Keratinocyte (primary cell): ENCODE results near the gene MSMP.

Experiments
- EZH2 ChIP-seq: IDR thresholded peaks from one replicate; pipeline ENCODE4 v1.6.1; 2012; ENCODE audit warnings: inconsistent platforms, mild to moderate bottlenecking, low read length, moderate library complexity
- TF ChIP-seq, protein P1 (sequence below), 3 experiments: IDR thresholded peaks in 1 of 3; conservative IDR thresholded peaks in 1 of 3; optimal IDR thresholded peaks in 1 of 3; 2 replicates in 2 of 3; 3 replicates in 1 of 3; pipeline versions ENCODE3 to v1.5.1; 2011; ENCODE audit warnings: low read length in 3 of 3, mild to moderate bottlenecking in 3 of 3, moderate library complexity in 2 of 3, control low read depth in 1 of 3, inconsistent platforms in 1 of 3; ENCODE audit not compliant: insufficient read depth in 2 of 3; ENCODE audit errors: extremely low read depth in 1 of 3

DNA sequence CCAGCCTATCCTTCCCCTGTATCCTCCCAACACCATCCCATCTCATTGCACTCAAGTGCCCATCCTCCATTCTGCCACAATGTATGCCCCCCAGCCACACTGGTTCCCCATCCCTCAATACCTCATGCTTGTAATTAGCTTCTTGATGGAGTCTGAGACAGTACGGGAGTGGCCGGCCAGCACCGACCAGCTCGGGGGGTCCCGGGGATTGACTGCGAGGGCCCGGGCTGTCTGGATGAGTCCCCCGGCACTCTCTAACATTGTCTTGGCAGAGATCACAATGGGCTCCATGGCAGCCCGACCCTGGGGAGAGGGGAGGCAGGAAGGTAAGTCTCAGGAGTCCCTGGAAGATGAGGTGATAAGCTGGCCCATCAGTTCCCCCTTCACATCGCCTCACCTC, 47.1 kb downstream of the MSMP start:
- TF ChIP-seq, protein P1, sequence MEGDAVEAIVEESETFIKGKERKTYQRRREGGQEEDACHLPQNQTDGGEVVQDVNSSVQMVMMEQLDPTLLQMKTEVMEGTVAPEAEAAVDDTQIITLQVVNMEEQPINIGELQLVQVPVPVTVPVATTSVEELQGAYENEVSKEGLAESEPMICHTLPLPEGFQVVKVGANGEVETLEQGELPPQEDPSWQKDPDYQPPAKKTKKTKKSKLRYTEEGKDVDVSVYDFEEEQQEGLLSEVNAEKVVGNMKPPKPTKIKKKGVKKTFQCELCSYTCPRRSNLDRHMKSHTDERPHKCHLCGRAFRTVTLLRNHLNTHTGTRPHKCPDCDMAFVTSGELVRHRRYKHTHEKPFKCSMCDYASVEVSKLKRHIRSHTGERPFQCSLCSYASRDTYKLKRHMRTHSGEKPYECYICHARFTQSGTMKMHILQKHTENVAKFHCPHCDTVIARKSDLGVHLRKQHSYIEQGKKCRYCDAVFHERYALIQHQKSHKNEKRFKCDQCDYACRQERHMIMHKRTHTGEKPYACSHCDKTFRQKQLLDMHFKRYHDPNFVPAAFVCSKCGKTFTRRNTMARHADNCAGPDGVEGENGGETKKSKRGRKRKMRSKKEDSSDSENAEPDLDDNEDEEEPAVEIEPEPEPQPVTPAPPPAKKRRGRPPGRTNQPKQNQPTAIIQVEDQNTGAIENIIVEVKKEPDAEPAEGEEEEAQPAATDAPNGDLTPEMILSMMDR (optimal IDR thresholded peaks at IDR 0.05 in 1 of 3, IDR thresholded peaks at IDR 0.05 in 1 of 3, conservative IDR thresholded peaks at IDR 0.05 in 1 of 3; ENCODE audit: extremely low read depth in 1 of 3, insufficient read depth in 2 of 3, low read length in 3 of 3): no peak
- no peak for TF ChIP-seq EZH2
